ENCODE results near the gene EPHB3. TPM values are rescaled to one million over a fixed set of nuclear protein-coding genes. Genes with fewer than 3 reads are reported as not detected.

EPHB3 gene
- total RNA-seq, 1 donor from 2014 or later = 1.2 TPM

DNA sequence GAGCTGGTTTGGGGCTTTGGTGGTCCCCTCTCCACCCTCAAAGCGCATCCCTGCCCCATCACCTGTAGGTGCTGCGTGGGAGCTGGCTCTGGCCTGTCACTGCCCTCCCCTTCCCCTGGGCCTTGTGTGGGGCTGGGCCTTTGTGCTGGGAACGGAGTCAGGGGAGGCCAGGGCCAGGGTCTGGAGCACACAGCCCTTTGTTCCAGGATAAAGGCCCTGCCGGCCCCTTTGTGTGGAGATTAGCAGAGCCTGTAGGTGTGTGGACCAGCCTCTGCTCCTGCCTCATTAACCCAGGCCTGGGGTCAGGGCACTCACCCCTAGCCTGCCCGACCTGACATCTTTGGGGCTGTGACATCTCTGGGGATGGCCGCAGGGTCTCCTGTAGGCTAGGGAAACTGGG, 8.9 kb downstream of the EPHB3 start:
- DNase-seq (ENCODE audit: low spot score in 2 of 2) = no peak
- intact Hi-C loops (cut with DNase I) = no loop called here
- no peaks in the 10 kb centered on the region for H3K27me3 ChIP-seq
- H3K4me3 ChIP-seq = no peak overlapping the region
- H3K4me1 ChIP-seq = peaks cover 0 to 10% of the 10 kb centered on the region in 2 donors
- H3K9me3 ChIP-seq = no peaks in the 10 kb centered on the region
- H3K27ac ChIP-seq = no peak overlapping the region
- TF ChIP-seq, protein P1, sequence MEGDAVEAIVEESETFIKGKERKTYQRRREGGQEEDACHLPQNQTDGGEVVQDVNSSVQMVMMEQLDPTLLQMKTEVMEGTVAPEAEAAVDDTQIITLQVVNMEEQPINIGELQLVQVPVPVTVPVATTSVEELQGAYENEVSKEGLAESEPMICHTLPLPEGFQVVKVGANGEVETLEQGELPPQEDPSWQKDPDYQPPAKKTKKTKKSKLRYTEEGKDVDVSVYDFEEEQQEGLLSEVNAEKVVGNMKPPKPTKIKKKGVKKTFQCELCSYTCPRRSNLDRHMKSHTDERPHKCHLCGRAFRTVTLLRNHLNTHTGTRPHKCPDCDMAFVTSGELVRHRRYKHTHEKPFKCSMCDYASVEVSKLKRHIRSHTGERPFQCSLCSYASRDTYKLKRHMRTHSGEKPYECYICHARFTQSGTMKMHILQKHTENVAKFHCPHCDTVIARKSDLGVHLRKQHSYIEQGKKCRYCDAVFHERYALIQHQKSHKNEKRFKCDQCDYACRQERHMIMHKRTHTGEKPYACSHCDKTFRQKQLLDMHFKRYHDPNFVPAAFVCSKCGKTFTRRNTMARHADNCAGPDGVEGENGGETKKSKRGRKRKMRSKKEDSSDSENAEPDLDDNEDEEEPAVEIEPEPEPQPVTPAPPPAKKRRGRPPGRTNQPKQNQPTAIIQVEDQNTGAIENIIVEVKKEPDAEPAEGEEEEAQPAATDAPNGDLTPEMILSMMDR (IDR thresholded peaks at IDR 0.05) = no peak
- H3K36me3 ChIP-seq = no peaks in the 10 kb centered on the region

DNA sequence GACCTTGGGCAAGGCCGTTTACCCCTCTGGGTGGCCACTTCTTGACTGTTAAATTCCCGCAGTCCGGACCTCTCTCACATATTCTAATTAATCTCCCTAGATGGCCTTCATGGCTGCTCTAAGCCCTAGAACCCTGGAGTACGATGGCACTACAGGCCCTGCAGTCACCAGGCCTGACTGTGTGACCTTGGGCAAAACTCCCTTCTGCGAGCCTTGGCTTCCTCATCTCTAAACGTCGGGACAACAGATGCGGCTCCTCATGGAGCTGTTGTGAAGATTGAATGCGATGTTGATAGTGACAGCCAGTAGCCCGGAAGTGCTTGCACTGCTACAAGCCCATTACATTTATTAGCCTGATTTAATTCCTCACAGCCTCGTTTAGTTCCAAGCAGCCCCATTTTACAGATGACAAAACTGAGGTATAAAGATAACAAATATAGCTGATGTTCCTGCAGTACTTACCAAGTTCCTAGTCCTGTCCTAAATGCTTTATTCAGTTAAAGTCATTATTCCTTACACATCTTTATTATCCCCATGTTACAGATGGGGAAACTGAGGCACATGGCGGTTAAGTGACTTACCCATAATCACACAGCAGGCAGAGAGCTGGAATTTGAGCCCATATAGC, 10.3 kb downstream of the EPHB3 start:
- H3K4me1 ChIP-seq = peaks cover 0 to 10% of the 10 kb centered on the region in 2 donors

DNA sequence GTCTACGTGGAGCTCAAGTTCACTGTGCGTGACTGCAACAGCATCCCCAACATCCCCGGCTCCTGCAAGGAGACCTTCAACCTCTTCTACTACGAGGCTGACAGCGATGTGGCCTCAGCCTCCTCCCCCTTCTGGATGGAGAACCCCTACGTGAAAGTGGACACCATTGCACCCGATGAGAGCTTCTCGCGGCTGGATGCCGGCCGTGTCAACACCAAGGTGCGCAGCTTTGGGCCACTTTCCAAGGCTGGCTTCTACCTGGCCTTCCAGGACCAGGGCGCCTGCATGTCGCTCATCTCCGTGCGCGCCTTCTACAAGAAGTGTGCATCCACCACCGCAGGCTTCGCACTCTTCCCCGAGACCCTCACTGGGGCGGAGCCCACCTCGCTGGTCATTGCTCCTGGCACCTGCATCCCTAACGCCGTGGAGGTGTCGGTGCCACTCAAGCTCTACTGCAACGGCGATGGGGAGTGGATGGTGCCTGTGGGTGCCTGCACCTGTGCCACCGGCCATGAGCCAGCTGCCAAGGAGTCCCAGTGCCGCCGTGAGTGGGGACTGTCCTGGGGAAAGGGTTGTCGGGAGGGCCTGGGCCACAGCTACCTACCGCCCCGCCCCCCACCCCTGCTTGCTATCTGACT, 11.2 kb downstream of the EPHB3 start:
- Histone ChIP-seq H3K27ac (no peak overlapping the region), H3K36me3 (peaks cover 0 to 12% of the 10 kb centered on the region in 2 donors), H3K27me3 (no peaks in the 10 kb centered on the region), H3K4me3 (no peak overlapping the region), H3K9me3 (no peaks in the 10 kb centered on the region), H3K4me1 (peaks cover 0 to 10% of the 10 kb centered on the region in 2 donors)
- intact Hi-C loops (cut with DNase I) = no loop called here
- TF ChIP-seq, protein P1 (IDR thresholded peaks at IDR 0.05) = no peak
- DNase-seq (ENCODE audit: low spot score in 2 of 2) = no peak

More for the DNA sequence above, 10.3 kb downstream of the EPHB3 start:
- intact Hi-C loops (cut with DNase I) = no loop called here
- Histone ChIP-seq H3K27ac (no peak overlapping the region), H3K9me3 (no peaks in the 10 kb centered on the region), H3K27me3 (no peaks in the 10 kb centered on the region), H3K36me3 (peaks cover 0 to 3% of the 10 kb centered on the region in 2 donors), H3K4me3 (no peak overlapping the region)
- TF ChIP-seq, protein P1 (IDR thresholded peaks at IDR 0.05) = no peak
- DNase-seq (ENCODE audit: low spot score in 2 of 2) = no peak

DNA sequence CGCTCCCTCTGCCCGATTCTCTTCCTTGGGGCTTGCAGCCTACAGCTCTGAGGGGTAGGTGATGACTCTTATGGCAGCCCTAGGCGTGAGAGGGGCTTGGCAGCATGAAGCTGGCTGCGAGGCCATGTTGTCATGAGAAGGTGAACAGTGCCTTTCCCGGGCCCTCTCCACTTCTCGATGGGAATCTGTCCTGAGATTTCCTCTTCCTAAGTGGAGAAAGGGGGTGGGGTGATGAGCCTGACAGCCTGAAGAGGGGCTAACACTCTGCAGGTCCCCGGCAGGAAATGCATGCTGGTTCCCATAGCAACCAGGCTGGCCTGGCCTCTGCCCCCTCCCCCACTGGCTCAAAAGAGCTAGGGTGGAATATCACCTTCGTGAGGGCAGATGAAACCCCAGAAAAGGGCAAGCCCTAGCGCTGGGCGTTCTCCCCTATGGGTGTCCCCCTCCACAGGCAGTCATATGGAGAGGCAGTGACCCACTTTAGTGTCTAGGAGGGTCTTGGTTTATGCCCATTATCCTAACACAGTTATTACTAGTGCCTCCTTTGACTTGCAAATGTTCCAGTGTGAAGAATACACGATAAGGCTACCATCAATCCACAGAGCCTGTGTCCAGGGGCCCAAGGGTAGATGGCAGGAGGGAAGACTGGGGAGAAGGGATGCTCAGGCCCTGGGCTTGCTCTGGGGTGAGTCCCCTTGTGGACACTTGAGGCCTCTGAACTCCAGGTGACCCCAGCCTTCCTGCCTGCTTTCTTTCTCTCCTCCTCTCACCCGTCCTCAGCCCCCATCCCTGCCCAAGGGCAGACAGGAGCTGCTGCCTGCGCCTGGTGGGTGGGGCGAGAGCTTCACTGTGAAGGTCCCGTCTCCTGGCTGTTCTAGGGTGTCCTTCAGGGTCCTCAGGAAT, 13.2 kb downstream of the EPHB3 start:
- DNase-seq (ENCODE audit: low spot score in 2 of 2) = no peak
- intact Hi-C loops (cut with DNase I) = no loop called here
- Histone ChIP-seq H3K4me1 (peaks cover 0 to 1% of the 10 kb centered on the region in 2 donors), H3K36me3 (peaks cover 0 to 16% of the 10 kb centered on the region in 2 donors), H3K27me3 (no peaks in the 10 kb centered on the region), H3K9me3 (no peaks in the 10 kb centered on the region), H3K27ac (no peak overlapping the region), H3K4me3 (no peak overlapping the region)
- TF ChIP-seq, protein P1 (IDR thresholded peaks at IDR 0.05) = no peak

DNA sequence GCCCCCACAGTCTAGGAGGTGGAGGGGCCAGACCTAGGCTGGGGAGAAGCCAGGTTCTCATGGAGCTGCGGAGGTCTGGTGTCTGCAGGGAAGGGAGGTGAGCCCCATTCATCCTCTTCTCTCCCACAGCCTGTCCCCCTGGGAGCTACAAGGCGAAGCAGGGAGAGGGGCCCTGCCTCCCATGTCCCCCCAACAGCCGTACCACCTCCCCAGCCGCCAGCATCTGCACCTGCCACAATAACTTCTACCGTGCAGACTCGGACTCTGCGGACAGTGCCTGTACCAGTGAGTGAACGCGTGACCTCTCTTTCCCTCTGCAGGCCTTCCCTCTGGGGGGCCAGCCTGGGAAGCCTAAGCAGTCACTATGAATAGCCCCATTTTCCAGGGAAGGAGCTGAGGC, 14.1 kb downstream of the EPHB3 start:
- Histone ChIP-seq H3K4me1 (no peaks in the 10 kb centered on the region), H3K27ac (no peak overlapping the region), H3K36me3 (peaks cover 0 to 16% of the 10 kb centered on the region in 2 donors), H3K4me3 (no peak overlapping the region), H3K27me3 (no peaks in the 10 kb centered on the region), H3K9me3 (no peaks in the 10 kb centered on the region)
- intact Hi-C loops (cut with DNase I) = no loop called here
- no peak for DNase-seq (ENCODE audit: low spot score in 2 of 2)
- TF ChIP-seq, protein P1 (IDR thresholded peaks at IDR 0.05) = no peak

All from ascending aorta (tissue), 2 donors.